ENCODE results near the gene FOLR1.

FOLR1 gene

DNA sequence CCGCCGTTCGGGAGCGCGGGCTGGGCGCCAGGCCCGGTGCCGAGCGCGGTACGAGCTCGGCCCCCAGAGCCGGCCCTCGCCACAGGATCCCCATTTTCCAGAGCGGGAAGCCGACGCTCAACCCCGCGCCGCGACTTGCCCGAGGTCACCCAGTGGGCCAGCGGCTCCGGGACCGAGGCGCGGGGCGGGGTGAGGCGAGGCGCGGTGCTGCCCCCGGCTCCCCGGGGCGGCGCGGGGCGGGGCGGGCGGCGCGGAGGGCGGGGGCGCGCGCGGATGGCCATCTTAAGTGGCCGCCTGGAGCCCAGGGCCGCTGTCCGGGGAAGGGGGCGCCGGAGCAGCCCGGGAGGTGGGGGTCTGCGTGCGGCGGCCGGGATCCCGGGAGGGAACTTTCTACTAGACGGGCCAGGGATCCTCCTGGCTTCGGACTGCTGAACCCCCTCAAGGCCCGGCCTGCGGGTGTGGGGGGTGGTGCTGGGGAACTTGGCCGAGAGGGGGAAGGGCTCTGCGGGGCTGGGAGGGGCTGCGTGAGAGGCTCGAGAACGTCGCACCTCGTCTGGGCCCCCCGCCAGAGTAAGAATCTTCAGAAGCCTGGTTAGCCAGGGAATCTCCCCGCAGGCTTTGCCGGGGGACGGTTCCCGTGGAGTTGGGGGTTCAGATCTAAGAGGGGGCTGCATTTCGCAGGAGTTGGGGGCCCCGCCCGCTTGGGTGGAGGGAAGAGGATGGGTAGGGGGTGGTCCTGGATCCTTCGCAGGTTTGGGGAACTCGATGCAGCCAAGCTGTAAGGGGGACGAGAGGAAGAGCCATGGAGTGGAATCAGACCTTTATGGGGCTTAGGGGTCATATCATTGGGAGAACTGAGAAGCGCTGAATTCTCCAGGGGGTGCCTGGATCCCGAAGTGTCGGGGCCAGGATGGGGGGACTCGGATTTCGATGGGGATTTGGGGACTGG, 31.9 kb downstream of the FOLR1 start:
- DNase-seq (ENCODE audit: low read depth), result peak; percentile 42

DNA sequence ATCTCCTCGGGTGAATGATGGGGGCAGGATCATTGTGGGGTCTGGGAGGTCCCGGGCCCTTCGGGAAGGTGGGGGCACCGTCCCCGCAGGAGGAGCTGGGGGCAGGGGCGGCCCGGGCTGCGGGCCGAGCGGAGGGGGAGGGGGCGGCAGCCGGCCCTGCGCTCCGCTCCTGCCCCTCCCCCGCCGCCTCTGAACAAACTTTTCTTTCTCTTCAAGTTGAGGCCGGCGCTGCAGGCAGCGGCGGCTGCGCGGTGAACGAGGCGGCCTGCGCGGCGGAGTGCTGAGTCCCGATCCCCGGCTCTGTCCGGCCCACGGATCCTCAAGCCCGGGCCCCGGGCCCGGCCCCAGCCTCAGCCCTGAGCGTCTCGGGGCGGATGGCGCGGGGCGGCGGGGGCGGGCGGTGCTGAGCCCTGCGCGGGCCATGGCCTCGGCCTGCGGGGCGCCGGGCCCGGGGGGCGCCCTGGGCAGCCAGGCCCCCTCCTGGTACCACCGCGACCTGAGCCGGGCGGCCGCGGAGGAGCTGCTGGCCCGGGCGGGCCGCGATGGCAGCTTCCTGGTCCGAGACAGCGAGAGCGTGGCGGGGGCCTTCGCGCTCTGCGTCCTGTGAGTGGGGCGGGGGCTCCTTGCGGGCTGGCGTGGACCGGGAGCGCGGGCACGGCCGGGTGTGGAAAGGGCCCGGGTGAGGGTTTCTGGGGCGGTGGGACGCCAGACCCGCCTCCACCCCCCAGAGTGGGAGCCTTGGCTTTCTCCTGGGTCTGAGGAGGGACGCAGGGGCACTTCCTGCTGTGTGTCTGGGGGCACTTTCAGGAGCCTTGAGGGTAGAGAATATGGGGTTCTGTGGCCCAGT, 32.8 kb downstream of the FOLR1 start, which contains the start of gene INPPL1:
TSS of gene INPPL1 (plus strand) at position 204 of the 847 bp plus-strand sequence. CDS start at position 422, 218 bp downstream.
- DNase-seq (ENCODE audit: low read depth), result peak; percentile 21

DNA sequence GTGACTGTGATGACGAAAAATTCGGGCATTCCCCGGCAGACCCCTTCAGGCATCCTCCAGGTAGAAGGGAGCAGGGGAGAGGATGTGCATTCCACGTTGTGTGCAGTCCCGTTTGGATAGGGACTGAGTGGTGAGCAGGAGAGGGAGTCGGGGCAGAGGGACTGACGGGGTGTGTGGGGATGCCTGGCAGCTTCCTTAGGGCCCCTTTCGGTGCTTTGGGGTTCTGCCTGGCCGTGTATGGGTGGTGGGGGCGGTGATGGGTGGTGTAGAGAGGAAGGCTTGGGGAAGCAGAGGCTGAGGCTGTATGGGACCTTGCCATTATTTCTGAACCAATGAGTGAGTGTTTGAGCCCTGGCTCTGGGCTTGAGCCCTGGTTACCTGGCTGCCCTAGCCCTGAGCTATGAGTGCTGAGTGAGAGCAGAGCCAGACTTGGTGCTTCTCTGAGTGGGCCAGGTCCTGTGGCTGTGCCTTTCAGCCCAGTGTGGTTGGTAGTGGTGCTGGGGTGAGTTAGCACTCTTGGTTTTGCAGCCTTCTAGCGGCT, 33.5 kb downstream of the FOLR1 start:
- DNase-seq (ENCODE audit: low read depth), result peak; percentile 20

DNA sequence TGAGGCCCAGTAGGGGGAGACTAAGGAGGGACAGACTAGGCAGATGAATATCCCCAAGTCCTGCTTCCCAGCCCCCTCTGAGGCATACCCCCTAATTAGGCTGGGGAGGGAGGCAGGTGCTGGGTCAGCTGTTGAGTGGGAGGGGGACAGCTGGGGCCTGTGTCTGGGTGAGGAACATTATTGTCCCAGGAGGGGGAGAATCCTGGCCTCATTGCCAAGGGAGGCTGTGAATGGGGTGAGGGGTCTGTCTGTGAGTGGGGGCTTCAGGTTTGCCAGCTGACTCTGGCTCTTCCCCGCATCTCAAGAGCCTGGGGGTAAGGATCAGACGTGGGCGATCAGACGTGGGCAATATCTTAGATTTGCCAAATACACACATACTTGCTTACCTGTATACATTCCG, 34.8 kb downstream of the FOLR1 start:
- no peak for DNase-seq (ENCODE audit: low read depth)

DNA sequence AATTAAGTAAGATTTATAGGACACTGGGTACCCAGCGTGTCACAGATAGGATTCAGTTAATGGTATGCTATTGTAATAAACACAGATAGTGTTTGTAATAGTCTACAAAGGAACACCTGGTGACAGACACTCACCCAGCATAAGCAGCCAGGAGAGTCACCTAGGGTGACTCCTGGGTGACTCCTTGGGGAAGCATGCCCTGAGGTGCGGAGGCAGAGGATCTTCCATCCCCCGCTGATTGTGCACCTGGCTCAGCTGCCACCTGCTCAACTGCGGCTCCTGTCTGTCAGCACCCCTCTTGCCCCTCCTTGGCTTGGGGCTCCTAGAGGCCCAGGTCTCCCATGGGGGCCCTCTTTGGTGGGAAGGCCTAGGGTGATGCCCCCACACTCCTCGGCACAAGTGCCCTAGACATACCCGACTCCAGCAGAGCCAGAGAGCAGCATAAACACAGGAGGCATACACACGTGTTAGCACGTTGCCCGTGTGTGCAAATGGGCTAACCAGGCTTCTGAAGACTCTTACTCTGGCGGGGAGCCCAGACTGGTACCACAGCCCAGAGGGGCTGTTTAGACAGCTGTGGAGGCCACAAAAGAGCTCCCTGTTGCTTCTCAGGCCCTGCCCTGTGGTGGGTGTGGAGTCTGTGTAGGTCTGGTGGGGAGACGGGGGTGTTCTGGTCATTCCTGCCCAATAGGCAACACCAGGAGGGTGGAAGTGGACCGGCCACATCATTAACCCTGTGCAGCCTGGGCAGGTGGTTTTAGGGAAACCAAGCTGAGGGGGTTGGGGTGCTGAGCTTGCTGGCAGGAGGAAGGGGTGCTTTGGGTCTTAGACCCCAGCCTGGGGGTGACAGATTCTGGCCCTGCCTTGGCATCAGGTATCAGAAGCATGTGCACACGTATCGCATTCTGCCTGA, 35.6 kb downstream of the FOLR1 start:
- DNase-seq (ENCODE audit: low read depth), result no peak

DNA sequence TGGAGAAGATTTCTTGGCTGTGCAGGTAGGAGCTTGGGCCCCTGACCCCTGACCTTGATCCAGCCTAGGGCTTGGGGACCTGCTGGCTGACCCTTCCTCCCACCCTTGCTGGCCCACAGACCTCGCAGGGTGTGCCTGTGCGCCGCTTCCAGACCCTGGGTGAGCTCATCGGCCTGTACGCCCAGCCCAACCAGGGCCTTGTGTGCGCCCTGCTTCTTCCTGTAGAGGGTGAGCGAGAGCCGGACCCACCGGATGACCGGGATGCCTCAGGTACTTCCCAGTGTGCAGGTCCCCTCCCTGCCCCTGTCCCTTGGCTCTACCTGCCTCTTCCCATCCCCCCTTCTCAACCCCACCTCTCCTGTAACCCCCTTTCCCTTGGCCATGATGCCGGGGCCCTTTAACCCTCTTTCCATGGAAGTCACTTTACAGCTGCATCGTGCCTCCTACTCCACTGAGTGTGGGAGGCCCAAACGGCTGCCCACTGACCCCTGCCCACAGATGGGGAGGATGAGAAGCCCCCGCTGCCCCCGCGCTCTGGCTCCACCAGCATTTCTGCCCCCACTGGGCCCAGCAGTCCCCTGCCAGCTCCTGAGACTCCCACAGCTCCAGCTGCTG, 36.4 kb downstream of the FOLR1 start:
- no peak for DNase-seq (ENCODE audit: low read depth)

DNA sequence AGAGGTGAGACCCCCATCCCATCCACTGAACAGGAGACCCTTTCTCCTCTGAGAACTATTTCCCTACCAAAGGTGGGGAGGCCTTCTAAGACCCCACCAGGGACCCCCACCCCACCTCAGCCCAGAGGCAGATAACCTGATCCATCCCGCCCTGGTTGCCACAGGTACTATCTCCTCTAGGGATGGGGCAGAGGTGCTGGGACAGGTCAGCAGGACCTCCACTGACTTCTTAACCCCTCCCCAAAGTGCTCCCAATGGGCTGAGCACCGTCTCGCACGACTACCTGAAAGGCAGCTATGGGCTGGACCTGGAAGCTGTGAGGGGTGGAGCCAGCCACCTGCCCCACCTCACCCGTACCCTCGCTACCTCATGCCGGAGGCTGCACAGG, 36.9 kb downstream of the FOLR1 start:
- no peak for DNase-seq (ENCODE audit: low read depth)

DNA sequence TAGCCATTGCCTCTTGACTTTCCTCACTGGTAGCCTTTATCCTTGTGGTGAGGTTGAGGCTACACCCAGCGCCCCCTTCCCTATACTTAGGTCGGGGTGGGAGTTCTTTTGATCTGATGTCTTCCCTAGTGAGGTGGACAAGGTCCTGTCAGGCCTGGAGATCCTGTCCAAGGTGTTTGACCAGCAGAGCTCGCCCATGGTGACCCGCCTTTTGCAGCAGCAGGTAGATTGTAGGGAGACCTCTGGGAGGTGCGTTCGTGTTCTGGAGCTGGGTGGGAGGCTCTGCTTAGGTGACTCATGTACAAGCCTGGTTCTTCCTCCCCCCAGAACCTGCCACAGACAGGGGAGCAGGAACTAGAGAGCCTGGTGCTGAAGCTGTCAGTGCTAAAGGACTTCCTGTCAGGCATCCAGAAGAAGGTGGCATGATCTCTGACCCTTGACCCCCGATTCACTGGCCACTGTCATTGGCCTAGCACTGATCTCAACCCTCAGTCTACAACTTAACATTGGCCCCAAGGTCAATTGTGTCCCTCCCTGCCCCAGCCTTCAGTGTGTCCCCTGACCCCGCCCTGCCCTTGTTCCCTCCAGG, 37.5 kb downstream of the FOLR1 start:
- no peak for DNase-seq (ENCODE audit: low read depth)

DNA sequence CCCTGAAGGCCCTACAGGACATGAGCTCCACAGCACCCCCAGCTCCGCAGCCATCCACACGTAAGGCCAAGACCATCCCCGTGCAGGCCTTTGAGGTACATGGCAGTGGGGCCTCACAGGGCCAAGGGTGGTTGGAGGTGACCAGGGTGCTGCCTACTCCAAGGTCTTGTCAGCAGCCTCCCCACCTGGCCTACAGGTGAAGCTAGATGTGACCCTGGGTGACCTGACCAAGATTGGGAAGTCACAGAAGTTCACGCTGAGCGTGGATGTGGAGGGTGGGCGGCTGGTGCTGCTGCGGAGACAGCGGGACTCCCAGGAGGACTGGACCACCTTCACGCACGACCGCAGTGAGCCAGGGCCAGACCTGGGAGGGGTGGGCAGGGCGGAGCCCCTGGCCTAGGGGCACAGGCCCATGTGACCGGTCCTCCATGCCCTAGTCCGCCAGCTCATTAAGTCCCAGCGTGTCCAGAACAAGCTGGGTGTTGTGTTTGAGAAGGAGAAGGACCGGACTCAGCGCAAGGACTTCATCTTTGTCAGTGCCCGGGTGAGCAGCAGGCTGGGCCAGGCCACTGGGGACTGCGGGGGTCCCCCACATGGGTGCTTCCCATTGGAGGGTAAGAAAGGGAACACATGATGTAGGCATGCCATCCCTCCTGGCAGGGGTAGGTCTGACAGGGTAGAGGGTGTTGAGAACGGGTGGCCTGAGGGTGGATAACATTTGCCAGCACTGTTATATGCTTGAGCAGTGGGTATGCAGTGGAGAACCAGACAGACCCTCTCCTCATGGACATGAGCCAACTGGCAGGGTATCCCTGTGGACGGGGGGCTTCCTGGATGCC, 38.2 kb downstream of the FOLR1 start:
- no peak for DNase-seq (ENCODE audit: low read depth)

DNA sequence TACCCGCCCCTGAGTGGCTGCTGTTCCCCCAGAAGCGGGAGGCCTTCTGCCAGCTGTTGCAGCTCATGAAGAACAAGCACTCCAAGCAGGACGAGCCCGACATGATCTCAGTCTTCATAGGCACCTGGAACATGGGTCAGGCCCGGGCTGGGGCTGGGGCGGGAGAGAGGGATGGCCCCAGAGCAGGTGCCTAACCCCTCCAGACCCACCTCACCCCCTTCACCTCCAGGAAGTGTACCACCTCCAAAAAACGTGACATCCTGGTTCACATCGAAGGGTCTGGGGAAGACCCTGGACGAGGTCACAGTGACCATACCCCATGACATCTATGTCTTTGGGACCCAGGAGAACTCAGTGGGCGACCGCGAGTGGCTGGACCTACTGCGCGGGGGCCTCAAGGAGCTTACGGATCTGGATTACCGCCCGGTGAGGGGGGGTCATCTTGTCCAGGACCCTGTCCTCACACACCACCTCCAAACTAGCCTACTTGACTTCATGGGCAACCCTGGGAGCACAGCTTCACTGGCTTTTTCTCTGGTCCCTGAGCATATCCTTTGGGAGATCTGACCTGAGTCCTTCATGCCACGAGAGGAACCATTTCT, 38.9 kb downstream of the FOLR1 start:
- no peak for DNase-seq (ENCODE audit: low read depth)

DNA sequence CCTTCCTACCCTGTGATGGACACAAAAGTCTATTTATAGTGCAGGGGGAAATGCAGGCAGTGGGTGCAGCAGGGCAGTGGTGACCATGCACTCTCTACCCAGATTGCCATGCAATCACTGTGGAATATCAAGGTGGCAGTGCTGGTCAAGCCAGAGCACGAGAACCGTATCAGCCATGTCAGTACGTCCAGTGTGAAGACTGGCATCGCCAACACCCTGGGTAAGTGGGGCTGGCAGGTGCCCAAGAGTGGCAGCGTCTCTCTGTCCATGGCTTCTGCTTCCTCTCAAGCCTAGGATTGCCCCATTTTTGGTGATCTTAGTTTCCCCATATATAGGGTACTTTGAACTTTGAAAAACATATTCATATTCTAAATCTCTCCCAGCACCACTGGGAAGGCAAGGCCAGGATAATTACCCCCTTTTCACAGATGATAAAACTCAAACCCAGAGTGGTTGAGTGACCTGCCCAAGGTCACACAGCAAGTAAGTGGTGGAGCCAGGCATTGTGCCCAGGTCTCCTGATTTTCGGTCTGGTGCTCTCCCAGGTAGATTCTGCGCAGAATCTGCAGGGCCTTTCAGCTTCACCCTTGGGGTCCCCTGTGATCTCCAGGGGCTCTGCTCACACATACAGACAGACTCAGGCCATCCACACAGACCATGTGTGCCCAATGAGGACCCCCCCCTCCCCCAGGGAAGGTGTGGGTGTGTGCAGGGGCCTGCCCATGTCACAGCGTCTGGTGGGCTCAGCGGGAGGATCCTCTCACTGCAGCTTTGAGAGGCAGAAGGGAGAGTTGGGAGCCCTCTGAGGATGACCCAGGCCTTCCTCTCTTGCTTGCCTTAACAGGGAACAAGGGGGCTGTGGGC, 39.7 kb downstream of the FOLR1 start:
- DNase-seq (ENCODE audit: low read depth), result no peak

DNA sequence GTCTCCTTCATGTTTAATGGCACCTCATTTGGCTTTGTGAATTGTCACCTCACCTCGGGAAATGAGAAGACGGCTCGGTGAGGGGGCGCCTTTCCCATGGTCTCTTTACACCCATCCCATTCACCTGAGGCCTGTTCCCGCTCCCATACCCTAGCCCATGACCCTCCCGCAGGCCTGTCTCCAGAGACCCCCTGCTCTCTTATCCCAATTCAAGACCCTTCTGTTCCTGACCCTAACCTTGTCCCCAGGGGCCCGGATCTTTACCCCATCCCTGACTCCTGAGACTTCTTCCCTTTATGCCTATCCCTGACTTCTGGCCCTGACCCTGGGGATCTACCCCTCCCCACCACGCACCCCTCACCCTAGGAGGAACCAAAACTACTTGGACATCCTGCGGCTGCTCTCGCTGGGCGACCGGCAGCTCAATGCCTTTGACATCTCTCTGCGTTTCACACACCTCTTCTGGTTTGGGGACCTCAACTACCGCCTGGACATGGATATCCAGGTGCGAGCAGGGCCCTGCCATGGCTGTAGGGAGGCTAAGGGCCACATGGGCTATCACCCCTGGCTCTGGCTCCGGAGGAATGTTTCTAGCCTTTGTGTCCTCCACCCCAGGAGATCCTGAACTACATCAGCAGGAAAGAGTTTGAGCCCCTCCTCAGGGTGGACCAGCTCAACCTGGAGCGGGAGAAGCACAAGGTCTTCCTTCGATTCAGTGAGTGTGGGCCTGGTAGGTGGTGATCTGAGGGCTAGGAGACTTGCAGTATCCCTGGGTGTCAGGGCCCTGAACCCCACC, 40.5 kb downstream of the FOLR1 start:
- no peak for DNase-seq (ENCODE audit: low read depth)

DNA sequence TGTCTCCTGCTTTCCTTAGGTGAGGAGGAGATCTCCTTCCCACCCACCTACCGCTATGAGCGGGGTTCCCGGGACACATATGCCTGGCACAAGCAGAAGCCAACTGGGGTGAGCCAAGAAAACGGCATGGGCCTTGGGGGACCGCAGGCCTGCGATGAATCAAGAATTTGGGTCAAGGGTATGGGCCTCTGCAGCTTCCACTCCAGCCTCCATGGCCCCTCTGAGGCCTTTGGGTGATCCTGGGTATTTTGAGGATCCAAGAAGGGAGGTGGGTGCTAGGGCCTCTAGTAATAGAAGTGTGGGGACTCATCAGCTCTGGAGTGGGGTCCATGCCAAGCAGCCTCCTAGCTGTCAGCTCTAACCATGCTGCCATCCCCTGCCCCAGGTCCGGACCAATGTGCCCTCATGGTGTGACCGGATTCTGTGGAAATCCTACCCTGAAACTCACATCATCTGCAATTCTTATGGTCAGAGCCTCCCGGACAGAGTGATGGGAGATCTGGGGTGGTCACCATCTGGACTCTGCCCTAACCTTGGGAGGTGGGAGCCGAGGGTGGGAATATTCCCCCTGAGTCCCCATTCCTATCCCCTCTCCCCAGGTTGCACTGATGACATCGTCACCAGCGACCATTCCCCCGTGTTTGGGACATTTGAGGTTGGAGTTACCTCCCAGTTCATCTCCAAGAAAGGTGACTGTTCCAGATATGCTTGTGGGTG, 41.3 kb downstream of the FOLR1 start:
- no peak for DNase-seq (ENCODE audit: low read depth)

DNA sequence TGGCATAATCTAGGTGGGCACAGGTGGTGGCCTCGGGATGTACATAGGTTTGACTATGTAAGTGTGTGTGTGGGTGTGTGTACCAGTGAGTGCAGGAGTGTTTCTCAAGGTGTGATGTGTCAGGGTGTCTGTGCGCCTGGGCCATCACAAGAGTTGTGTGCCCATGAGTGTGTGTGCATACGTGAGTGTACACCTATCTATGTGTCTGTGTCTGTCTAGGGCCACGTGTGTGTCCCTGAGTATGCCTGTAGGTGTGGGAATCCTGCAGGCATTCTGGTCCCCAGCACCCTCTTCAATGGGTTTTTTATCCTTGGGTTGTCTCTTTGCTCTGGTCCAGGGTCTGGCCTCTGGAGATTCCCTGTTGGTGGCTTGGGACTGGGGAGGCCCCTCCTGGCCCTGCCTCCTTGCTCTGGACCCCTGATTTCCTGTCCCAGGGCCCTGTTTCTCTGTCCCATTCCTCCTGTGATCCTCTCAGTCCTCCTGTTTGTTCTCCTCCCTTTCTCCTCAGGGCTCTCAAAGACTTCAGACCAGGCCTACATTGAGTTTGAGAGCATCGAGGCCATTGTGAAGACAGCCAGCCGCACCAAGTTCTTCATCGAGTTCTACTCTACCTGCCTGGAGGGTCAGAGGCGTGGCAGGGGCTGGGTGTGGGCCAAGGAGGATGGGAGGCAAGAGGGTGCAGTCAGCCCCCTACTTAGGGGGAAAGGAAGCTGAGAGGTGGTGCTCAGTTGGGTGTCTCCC, 42.0 kb downstream of the FOLR1 start:
- DNase-seq (ENCODE audit: low read depth), result no peak

DNA sequence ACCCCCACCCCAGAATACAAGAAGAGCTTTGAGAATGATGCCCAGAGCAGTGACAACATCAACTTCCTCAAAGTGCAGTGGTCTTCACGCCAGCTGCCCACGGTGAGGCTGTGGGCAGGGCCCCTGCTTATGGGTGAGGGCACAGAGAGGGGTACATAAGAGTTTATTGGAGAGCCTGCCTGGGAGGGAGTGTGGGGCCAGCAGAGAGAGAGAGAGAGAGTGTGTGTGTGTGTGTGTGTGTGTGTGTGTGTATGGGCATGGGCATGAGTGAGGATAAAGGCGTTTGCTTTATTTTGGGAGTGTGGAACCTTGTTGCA, 42.5 kb downstream of the FOLR1 start:
- DNase-seq (ENCODE audit: low read depth), result no peak

DNA sequence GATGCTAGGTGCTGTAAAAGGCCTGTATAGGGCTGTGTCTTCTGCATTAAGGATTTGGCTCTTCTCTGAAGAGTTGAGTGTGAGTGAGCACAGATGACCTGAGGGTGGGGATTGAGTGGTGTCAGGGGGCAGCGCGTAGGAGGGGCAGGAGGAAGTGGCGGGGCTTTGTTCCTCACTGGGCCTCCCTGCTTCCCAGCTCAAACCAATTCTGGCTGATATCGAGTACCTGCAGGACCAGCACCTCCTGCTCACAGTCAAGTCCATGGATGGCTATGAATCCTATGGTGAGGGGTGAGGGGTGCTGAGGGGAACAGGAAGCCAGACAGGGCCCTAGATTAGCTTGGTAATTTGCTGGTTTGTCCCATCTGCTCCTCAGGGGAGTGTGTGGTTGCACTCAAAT, 43.0 kb downstream of the FOLR1 start:
- DNase-seq (ENCODE audit: low read depth), result no peak
